GM12801 (cell line): Measurements from ENCODE around the gene IGFL2.

Source experiments
- TF ChIP-seq, protein P1 (sequence below): IDR thresholded peaks from one replicate; pipeline ENCODE4 v1.5.1; 2011; ENCODE audit warnings: control low read depth; ENCODE audit not compliant: insufficient read length; ENCODE audit errors: extremely low read depth

IGFL2 gene

DNA sequence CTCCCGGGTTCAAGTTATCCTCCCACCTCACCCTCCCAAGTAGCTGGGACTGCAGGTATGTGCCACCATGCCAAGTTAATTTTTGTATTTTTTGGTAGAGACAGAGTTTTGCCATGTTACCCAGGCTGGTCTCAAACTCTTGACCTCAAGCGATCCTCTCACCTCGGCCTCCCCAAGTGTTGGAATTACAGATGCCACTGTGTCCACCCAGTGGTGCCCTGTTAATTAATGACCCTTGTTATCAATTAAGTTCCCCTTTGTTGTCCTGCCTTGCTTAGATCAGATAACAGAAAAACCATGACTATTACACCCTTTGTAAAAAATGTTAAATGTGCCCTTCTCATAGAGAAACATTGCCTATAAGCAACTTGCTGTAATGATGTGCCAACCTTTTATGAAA lies 47.1 kb downstream of the IGFL2 start:
- TF ChIP-seq, protein P1, sequence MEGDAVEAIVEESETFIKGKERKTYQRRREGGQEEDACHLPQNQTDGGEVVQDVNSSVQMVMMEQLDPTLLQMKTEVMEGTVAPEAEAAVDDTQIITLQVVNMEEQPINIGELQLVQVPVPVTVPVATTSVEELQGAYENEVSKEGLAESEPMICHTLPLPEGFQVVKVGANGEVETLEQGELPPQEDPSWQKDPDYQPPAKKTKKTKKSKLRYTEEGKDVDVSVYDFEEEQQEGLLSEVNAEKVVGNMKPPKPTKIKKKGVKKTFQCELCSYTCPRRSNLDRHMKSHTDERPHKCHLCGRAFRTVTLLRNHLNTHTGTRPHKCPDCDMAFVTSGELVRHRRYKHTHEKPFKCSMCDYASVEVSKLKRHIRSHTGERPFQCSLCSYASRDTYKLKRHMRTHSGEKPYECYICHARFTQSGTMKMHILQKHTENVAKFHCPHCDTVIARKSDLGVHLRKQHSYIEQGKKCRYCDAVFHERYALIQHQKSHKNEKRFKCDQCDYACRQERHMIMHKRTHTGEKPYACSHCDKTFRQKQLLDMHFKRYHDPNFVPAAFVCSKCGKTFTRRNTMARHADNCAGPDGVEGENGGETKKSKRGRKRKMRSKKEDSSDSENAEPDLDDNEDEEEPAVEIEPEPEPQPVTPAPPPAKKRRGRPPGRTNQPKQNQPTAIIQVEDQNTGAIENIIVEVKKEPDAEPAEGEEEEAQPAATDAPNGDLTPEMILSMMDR = no peak

DNA sequence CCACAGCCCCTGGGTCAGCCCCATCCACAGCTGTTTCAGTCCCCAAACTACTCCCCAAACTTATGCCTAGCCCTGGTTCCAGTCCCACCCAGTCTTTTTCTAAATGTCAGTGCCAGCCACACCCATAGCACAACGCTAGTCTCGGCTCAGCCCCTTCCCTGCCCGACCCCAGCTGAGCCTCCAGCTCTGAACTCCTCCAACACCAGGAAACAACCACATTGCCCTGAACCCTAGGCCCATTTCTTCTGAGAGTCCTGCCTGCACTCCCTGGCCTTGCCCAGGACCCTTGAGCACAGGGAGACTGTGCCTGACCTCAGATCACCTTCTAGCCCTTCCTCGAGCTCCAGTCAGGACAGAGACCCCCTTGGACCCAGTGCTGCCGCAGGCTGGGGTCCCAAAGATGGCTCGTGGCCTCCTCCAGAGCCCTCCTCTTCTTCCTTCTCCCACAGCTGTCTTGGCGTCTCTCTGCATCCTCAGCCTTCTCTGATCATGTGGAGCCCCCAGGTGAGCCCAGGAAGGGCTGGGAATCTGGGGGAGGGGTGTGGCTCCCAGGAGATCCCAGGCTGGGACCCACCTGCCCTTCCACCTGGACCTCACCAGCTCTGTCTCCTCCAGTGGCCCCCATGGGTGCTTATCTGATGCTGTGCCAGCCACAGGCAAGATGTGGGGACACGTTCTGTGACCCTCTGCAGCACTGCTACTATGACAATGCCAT lies 48.5 kb downstream of the IGFL2 start:
- TF ChIP-seq, protein P1 = no peak

DNA sequence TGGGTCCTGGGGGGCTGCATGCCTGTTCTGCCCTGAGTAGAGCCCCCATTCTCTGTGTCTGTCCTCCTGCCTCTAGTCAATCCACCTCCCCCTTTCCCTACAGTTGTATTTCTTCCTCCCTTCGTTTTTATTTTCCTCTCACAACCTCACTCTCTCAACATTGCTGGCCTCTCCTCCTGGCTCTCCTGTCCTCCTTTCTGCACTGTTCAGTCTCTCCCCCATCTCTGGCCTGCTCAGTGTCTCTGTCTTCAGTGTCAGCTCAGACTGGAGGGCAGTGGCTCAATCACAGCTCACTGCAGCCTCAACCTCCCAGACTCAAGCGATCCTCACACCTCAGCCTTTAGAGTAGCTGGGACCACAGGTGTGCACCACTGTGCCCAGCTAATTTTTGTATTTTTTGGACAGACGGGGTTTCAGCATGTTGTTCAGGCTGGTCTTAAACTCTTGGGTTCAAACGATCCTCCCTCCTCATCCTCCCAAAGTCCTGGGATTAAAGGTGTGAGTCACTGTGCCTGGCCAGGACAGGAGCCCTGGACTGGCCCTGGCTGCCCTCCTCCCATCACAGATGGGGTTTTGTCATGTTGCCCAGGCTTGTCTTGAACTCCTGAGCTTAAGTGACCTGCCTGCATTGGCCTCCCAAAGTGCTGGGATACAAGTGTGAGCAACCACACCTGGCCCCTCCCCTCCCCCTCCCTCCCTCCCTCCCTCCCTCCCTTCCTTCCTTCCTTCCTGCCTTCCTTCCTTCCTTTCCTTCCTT lies 49.5 kb downstream of the IGFL2 start:
- TF ChIP-seq, protein P1 = no peak

DNA sequence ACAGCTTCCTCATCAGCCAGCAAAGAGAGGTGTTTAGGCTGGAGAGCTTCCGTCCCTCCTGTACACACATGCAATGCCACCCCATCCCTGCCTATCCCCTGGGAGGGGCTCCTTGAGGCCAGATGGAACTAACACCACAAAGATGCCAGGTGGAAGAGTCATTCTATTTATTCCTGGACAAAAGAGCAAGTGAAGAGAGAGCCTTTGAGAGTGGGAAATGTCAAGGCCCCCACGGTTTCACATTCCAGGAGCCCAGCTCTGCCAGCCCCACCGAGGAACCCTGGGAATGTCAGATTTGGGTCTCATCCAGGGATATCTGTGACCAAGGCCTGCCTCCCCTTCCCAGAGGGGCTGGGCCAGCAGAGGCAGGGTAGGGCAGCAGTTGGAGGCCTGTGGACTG lies 50.7 kb downstream of the IGFL2 start:
- TF ChIP-seq, protein P1 = no peak

DNA sequence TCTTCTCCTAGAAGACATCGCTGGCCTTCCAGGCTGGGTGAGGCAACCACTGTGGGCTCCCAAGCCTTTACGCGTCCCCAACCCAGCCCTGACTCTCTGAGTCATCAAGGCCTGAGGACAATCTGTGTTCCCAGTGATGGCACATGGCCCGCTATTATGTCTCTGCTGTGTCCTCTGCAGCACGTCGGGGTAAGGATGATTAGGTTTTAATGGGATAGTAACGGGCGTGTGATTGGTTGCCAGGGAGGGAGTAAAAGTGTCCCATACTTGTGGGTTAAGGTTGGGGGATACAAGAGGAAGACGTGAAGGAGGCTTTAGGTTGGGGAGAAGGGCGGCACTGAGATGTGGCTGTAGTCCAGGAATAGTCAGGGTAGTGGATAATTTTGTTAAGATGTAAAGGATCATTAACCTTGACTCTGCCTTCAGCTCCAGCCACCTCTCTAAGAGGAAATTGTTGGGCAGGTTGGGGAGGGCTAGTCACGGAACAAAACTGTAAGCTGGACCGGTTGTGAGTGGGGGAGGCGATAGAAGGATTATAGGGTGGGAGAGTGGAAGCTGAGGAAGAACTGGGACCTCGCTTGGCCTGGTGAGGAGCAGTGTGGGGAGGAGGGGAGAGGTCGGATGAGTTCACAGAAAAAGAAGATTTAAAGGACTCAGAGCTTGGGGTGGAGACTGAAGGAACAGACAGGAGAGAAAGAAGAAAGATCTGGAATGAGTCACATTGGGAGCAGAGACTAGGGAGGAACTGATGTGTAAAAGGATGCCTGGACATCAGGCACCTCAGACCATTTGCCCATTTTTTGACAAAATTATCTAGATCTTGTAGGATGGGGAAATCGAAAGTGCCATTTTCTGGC lies 53.6 kb downstream of the IGFL2 start:
- TF ChIP-seq, protein P1 = no peak

DNA sequence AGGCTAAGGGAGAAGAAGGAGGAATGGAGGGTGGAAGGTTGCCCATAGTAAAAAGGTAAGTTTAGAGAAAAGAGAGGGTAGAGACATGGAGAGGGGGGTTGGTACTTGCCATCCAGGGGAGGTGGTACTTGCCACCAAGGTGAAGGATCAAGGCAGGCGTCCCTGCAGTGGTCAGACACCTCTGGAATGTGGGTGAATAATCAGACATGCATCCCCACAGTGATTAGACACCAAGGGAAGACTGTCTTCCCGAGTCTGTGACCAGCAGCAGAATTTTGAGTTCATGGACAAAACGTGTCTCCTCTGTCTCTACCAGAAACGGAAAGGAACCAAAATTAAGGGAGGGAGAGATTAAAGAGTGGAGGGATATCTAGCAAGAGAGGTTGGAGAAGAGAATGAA lies 54.4 kb downstream of the IGFL2 start:
- TF ChIP-seq, protein P1 = no peak
